DND-41 (cell line): ENCODE measurements around the gene CEMIP2.

Experiments
- ATAC-seq: fragments of 200-7000 bp; cut with Tn5 transposase; 3 replicates; pipeline ENCODE4 v1.9.1; 2021; ENCODE audit warnings: low read depth; ENCODE audit not compliant: insufficient read depth
- DNase-seq: peaks from one replicate; pipeline ENCODE4 v3.0.0-alpha.2; 2020
- H2AFZ ChIP-seq: 2 replicates; pipeline ENCODE4 v1.6.0; 2012; ENCODE audit warnings: low read depth, low read length
- H3K27ac ChIP-seq: 2 replicates; pipeline ENCODE4 v1.5.1; 2012; ENCODE audit warnings: low read length, inconsistent platforms
- H3K27me3 ChIP-seq: fragments of 200-600 bp; sonication (generic); 2 replicates; pipeline ENCODE4 v1.6.0; 2012; ENCODE audit warnings: low read length, mild to moderate bottlenecking, inconsistent platforms; ENCODE audit not compliant: insufficient read depth, poor library complexity
- H3K36me3 ChIP-seq: 2 replicates; pipeline ENCODE4 v1.5.1; 2012; ENCODE audit warnings: low read length, inconsistent platforms; ENCODE audit not compliant: insufficient read depth
- H3K4me1 ChIP-seq: 2 replicates; pipeline ENCODE4 v1.5.1; 2012; ENCODE audit warnings: mild to moderate bottlenecking, low read length; ENCODE audit not compliant: insufficient read depth
- H3K4me2 ChIP-seq: 2 replicates; pipeline ENCODE4 v1.6.0; 2012; ENCODE audit warnings: mild to moderate bottlenecking, moderate library complexity, low read length, inconsistent platforms; ENCODE audit not compliant: insufficient read depth
- H3K4me3 ChIP-seq, 2 experiments: fragments of 200-600 bp in 1 of 2; shearing (Covaris generic) in 1 of 2; 2 replicates each; pipeline ENCODE4 v1.5.1; 2012 to 2016; ENCODE audit warnings: inconsistent platforms in 2 of 2, low read length in 2 of 2, mild to moderate bottlenecking in 2 of 2, low read depth in 1 of 2, moderate library complexity in 1 of 2
- H3K79me2 ChIP-seq: 2 replicates; pipeline ENCODE4 v1.6.0; 2012; ENCODE audit warnings: low read length, inconsistent platforms; ENCODE audit not compliant: insufficient read depth
- H3K9ac ChIP-seq: 2 replicates; pipeline ENCODE4 v1.6.0; 2012; ENCODE audit warnings: low read depth, mild to moderate bottlenecking, inconsistent platforms, low read length, moderate library complexity
- H3K9me3 ChIP-seq: 2 replicates; pipeline ENCODE4 v1.5.1; 2012; ENCODE audit warnings: low read length, moderate library complexity, mild to moderate bottlenecking, inconsistent platforms; ENCODE audit not compliant: insufficient read depth, severe bottlenecking
- H4K20me1 ChIP-seq: 2 replicates; pipeline ENCODE4 v1.6.0; 2012; ENCODE audit warnings: low read length; ENCODE audit not compliant: insufficient read depth
- CTCF ChIP-seq: IDR thresholded peaks from 2 replicates; pipeline ENCODE4 v1.5.1; 2012; ENCODE audit warnings: borderline replicate concordance, low read length, moderate library complexity, mild to moderate bottlenecking; ENCODE audit not compliant: poor library complexity, severe bottlenecking; ENCODE audit errors: extremely low read depth
- EZH2 ChIP-seq: IDR thresholded peaks from 3 replicates; pipeline ENCODE4 v1.6.1; 2012; ENCODE audit warnings: borderline replicate concordance, low read depth, mild to moderate bottlenecking, moderate library complexity, low read length, inconsistent platforms; ENCODE audit not compliant: severe bottlenecking

Gene CEMIP2

GRCh38 chr9:71790296-71790695 is 22.0 kb upstream of the CEMIP2 start:
- Histone ChIP-seq H4K20me1 (no peaks in the 10 kb centered on the region), H3K36me3 (no peaks in the 10 kb centered on the region), H3K27ac (no peak overlapping the region), H3K27me3 (no peaks in the 10 kb centered on the region), H3K4me2 (no peak overlapping the region), H3K79me2 (no peaks in the 10 kb centered on the region), H3K9me3 (no peaks in the 10 kb centered on the region), H3K4me3 (no peak overlapping the region), H2AFZ (no peak overlapping the region), H3K9ac (no peak overlapping the region), H3K4me1 (peaks cover 17% of the 10 kb centered on the region)
- TF ChIP-seq EZH2 (no peak), CTCF (no peak)
- ATAC-seq: no peak
- DNase-seq: no peak

DNA sequence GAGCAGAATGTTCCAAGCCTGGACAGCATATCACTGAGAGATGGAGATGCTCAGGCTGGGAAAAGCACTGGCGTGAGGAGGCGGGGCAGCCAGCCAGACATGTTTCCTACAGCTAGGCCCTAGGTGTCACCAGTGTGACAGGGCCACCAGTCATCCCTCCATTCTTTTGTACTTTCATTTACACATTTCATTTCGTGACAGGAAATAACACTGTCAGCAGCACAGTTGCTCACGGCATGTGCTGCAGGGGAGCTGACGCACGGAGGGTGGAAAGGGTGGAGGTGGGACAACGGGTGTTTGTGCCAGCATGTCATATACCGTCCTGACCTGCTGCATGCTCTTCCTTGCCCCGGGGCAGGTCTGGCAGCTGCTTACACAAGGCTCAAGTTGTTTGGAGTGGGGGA is 14.8 kb upstream of the CEMIP2 start:
- H4K20me1 ChIP-seq: no peaks in the 10 kb centered on the region
- no peak overlapping the region for H3K27ac ChIP-seq
- no peaks in the 10 kb centered on the region for H3K79me2 ChIP-seq
- DNase-seq (peak; percentile 35), ATAC-seq (peak; percentile 88)
- no peak for TF ChIP-seq EZH2
- TF ChIP-seq CTCF: peak; percentile 30
- no peak overlapping the region for H3K4me3 ChIP-seq
- H3K9me3 ChIP-seq: no peaks in the 10 kb centered on the region
- no peaks in the 10 kb centered on the region for H3K27me3 ChIP-seq
- no peak overlapping the region for H3K4me2 ChIP-seq
- H3K4me1 ChIP-seq: peaks cover 5% of the 10 kb centered on the region; the same call in 1 of the 2 replicates
- no peak overlapping the region for H2AFZ ChIP-seq
- H3K9ac ChIP-seq: no peak overlapping the region
- H3K36me3 ChIP-seq: no peaks in the 10 kb centered on the region

DNA sequence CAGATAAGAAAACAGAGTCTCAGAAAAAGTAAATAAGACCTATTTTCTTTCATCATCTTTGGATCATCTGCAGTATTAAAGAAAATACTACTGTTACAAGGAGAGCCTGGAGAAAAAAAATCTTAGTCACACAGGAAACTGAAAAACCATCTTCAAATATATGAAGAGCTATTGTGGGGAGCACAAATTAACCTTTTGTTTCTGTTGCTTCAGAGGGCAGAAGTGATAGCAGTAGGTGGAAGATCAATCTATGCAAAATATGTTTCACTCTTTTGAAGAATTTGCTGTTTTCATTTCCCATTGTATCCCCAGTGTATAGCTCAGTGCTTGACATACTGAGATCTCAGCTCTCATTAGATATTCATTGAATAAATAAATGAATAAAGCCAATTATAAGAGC is 13.1 kb upstream of the CEMIP2 start:
- Histone ChIP-seq H3K9ac (no peak overlapping the region), H3K9me3 (no peaks in the 10 kb centered on the region), H3K36me3 (no peaks in the 10 kb centered on the region), H3K27me3 (no peaks in the 10 kb centered on the region), H3K79me2 (no peaks in the 10 kb centered on the region), H3K4me3 (no peak overlapping the region), H3K4me1 (peaks cover 5% of the 10 kb centered on the region; the same call in 1 of the 2 replicates), H4K20me1 (no peaks in the 10 kb centered on the region), H3K27ac (no peak overlapping the region), H3K4me2 (no peak overlapping the region), H2AFZ (no peak overlapping the region)
- ATAC-seq (no peak), DNase-seq (no peak)
- TF ChIP-seq EZH2 (no peak), CTCF (no peak)

- DNase-seq (no peak), ATAC-seq (no peak)
- Histone ChIP-seq H3K9ac (no peak overlapping the region), H3K79me2 (no peaks in the 10 kb centered on the region), H3K27ac (no peak overlapping the region), H3K4me1 (peaks cover 5% of the 10 kb centered on the region; the same call in 1 of the 2 replicates), H2AFZ (no peak overlapping the region), H3K9me3 (no peaks in the 10 kb centered on the region), H3K27me3 (no peaks in the 10 kb centered on the region), H3K36me3 (no peaks in the 10 kb centered on the region), H3K4me3 (no peak overlapping the region), H4K20me1 (no peaks in the 10 kb centered on the region), H3K4me2 (no peak overlapping the region)
- no peak for TF ChIP-seq EZH2
- TF ChIP-seq CTCF: no peak
Measured at GRCh38 chr9:71780953-71781352, 12.6 kb upstream of the CEMIP2 start.
